PC-9 (cell line): ENCODE measurements around the gene PEPD. TPM values are rescaled to one million over a fixed set of nuclear protein-coding genes. Genes with fewer than 3 reads are reported as not detected.

Source experiments
- BruUV-seq: library from RNA; stranded (reverse); fragments of 400-500 nt; replicated peaks from 2 replicates; lab custom pipeline; 2021; lab: Mats Ljungman, UMichigan
- CTCF ChIA-PET: fragments of 300-600 bp; sonication (Branson Sonifier 250); formaldehyde crosslinking; loops from one replicate; lab custom pipeline; 2022; ENCODE audit warnings: antibody characterized with exemption; lab: Charles Lee
- POLR2A ChIA-PET: fragments of 300-600 bp; sonication (Branson Sonifier 250); formaldehyde crosslinking; loops from one replicate; lab custom pipeline; 2022; ENCODE audit warnings: antibody characterized with exemption; ENCODE audit not compliant: unreplicated experiment; lab: Charles Lee
- DNase-seq, 2 experiments: peaks; one replicate each; pipeline versions ENCODE4 v3.0.0 to v3.0.0-alpha.2; 2015 to 2022; ENCODE audit warnings: mixed read lengths in 1 of 2
- H2AFZ ChIP-seq: fragments of 200-600 bp; sonication (generic); 2 replicates; pipeline ENCODE4 v1.8.1; 2017; ENCODE audit warnings: antibody characterized with exemption
- H3F3A ChIP-seq: fragments of 200-600 bp; sonication (generic); 2 replicates; pipeline ENCODE4 v1.8.1; 2017; ENCODE audit warnings: antibody characterized with exemption, mild to moderate bottlenecking, low read depth; ENCODE audit not compliant: insufficient read depth
- H3K27ac ChIP-seq: fragments of 200-600 bp; sonication (generic); 2 replicates; pipeline ENCODE4 v1.6.1; 2016; ENCODE audit warnings: mixed run types
- H3K27me3 ChIP-seq: fragments of 200-600 bp; sonication (generic); 2 replicates; pipeline ENCODE4 v1.6.1; 2016; ENCODE audit warnings: low read depth, mixed run types; ENCODE audit not compliant: insufficient read depth
- H3K36me3 ChIP-seq: fragments of 200-600 bp; sonication (generic); 2 replicates; pipeline ENCODE4 v1.6.1; 2016; ENCODE audit warnings: low read depth, mixed run types
- H3K4me1 ChIP-seq: fragments of 200-600 bp; sonication (generic); replicated peaks from 2 replicates; pipeline ENCODE4 v1.6.1; 2016; ENCODE audit warnings: mixed run types; ENCODE audit not compliant: insufficient read depth
- H3K4me2 ChIP-seq: fragments of 200-600 bp; sonication (generic); 2 replicates; pipeline ENCODE4 v1.6.1; 2017; ENCODE audit warnings: mixed run types
- H3K4me3 ChIP-seq: fragments of 200-600 bp; sonication (generic); 2 replicates; pipeline ENCODE4 v1.6.1; 2016; ENCODE audit warnings: mixed run types
- H3K79me2 ChIP-seq: fragments of 200-600 bp; sonication (generic); 2 replicates; pipeline ENCODE4 v1.6.1; 2017; ENCODE audit warnings: low read depth, mixed run types
- H3K9me2 ChIP-seq: fragments of 200-600 bp; sonication (generic); 2 replicates; pipeline ENCODE4 v1.8.1; 2017; ENCODE audit warnings: mild to moderate bottlenecking; ENCODE audit not compliant: insufficient read depth
- H3K9me3 ChIP-seq: fragments of 200-600 bp; sonication (generic); 2 replicates; pipeline ENCODE4 v1.8.1; 2016; ENCODE audit warnings: low read depth; ENCODE audit not compliant: insufficient read depth
- H4K20me1 ChIP-seq: fragments of 200-600 bp; sonication (generic); 2 replicates; pipeline ENCODE4 v1.8.1; 2017; ENCODE audit not compliant: insufficient read depth
- CTCF ChIP-seq: fragments of 200-600 bp; sonication (generic); conservative IDR thresholded peaks from 2 replicates; pipeline ENCODE4 v1.6.1; 2017; ENCODE audit warnings: mixed run types, antibody characterized with exemption, mild to moderate bottlenecking, moderate library complexity
- EZH2 ChIP-seq: fragments of 200-600 bp; sonication (generic); IDR thresholded peaks from 2 replicates; pipeline ENCODE4 v1.8.0; 2017; ENCODE audit warnings: antibody characterized with exemption, low read depth
- intact Hi-C: fragments of 100-400 bp; cut with micrococcal nuclease; formaldehyde crosslinking; loops from one replicate; pipeline ENCODE4 v1.10.0; 2022; ENCODE audit not compliant: unreplicated experiment
- total RNA-seq: library from RNA; stranded (reverse); gene quantifications from 2 replicates; pipeline ENCODE4 v1.2.3, GENCODE V29; 2021

The PEPD gene
- total RNA-seq, 1 experiment from 2014 or later, result 71.0 TPM

GRCh38 chr19:33453265-33453664 lies 68.3 kb downstream of the PEPD start:
- intact Hi-C loops, result no loop called here
- H3K4me2 ChIP-seq, result no peak overlapping the region
- no peak overlapping the region for H3K4me3 ChIP-seq
- ChIA-PET POLR2A (no interaction called here), CTCF (no interaction called here)
- no peak overlapping the region for H2AFZ ChIP-seq
- no peaks in the 10 kb centered on the region for H3K79me2 ChIP-seq
- TF ChIP-seq EZH2, result no peak
- no peak for TF ChIP-seq CTCF
- no peaks in the 10 kb centered on the region for H3K9me3 ChIP-seq
- no peaks in the 10 kb centered on the region for H4K20me1 ChIP-seq
- H3K4me1 ChIP-seq, result no peaks in the 10 kb centered on the region
- no peaks in the 10 kb centered on the region for H3K27me3 ChIP-seq
- H3K27ac ChIP-seq, result no peak overlapping the region
- H3F3A ChIP-seq, result no peaks in the 10 kb centered on the region
- no peaks in the 10 kb centered on the region for H3K9me2 ChIP-seq
- H3K36me3 ChIP-seq, result no peaks in the 10 kb centered on the region
- DNase-seq, result no peak
- BruUV-seq, result no TSS peak

DNA sequence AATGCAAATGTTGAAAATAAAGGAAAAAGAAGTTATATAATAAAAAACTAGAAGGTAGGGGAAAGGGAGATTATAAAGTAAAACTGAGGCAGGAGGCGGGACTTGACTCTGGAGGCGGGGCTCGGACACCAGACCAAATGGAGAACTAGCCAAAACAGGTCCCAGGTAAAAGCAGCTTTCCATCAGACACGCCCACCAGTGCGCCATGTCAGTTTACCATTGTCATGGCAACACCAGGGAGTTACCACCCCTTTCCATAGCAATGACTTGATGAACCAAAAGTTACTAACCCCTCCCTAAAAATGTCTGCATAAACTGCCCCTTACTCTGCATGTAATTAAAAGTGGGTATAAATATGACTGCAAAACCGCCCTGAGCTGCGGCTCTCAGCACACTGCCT lies 70.9 kb downstream of the PEPD start:
- no peak overlapping the region for H3K4me3 ChIP-seq
- no peak for DNase-seq
- no peaks in the 10 kb centered on the region for H3K27me3 ChIP-seq
- no peaks in the 10 kb centered on the region for H3K79me2 ChIP-seq
- no peaks in the 10 kb centered on the region for H3K9me2 ChIP-seq
- H4K20me1 ChIP-seq, result no peaks in the 10 kb centered on the region
- no peak for TF ChIP-seq CTCF
- no peak for TF ChIP-seq EZH2
- no peaks in the 10 kb centered on the region for H3K4me1 ChIP-seq
- no peak overlapping the region for H3K4me2 ChIP-seq
- H2AFZ ChIP-seq, result no peak overlapping the region
- no TSS peak for BruUV-seq
- ChIA-PET POLR2A (no interaction called here), CTCF (no interaction called here)
- no peaks in the 10 kb centered on the region for H3K36me3 ChIP-seq
- H3F3A ChIP-seq, result no peaks in the 10 kb centered on the region
- no peaks in the 10 kb centered on the region for H3K9me3 ChIP-seq
- H3K27ac ChIP-seq, result no peak overlapping the region
- intact Hi-C loops, result no loop called here

DNA sequence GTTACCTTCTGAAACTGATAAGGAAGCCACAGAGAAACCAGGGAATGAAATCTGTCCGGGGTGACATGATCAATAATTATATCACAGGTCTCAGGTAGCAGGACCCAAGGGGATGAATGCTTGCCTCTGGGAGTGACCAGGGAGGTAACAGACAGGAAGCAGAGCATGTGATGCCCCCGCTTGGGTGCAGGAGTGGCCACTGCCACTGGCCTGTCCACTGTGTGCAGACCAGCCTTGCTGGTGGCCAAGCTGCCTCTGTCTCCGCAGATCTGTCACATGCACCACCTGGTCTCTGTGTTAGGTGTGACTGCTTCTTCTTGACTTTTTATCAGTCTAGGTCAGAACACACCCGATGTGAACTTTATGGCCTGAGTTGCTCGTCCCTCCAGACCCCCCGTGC lies 71.8 kb downstream of the PEPD start:
- intact Hi-C loops, result no loop called here
- Histone ChIP-seq H3K36me3 (no peaks in the 10 kb centered on the region), H3K4me2 (no peak overlapping the region), H3K9me3 (no peaks in the 10 kb centered on the region), H3K4me1 (no peaks in the 10 kb centered on the region), H3K27me3 (no peaks in the 10 kb centered on the region), H3K79me2 (no peaks in the 10 kb centered on the region), H2AFZ (no peak overlapping the region), H3K4me3 (no peak overlapping the region), H3F3A (no peaks in the 10 kb centered on the region), H3K9me2 (no peaks in the 10 kb centered on the region), H4K20me1 (no peaks in the 10 kb centered on the region), H3K27ac (no peak overlapping the region)
- BruUV-seq, result no TSS peak
- ChIA-PET POLR2A (no interaction called here), CTCF (interaction anchor here (0.6 kb wide), 1 partner anchor 33 kb away, joined by 3 read pairs; no protein-coding TSS in a partner anchor)
- TF ChIP-seq CTCF, result no peak
- TF ChIP-seq EZH2, result no peak
- no peak for DNase-seq
